GM12874 (cell line): Measurements from ENCODE around the gene LIN7C.

ENCODE experiments used
- TF ChIP-seq, protein P1 (sequence below): IDR thresholded peaks from 2 replicates; pipeline ENCODE4 v1.5.1; 2011; ENCODE audit warnings: low read depth, mild to moderate bottlenecking, control low read depth, low read length, moderate library complexity; ENCODE audit not compliant: insufficient read depth

LIN7C gene

DNA sequence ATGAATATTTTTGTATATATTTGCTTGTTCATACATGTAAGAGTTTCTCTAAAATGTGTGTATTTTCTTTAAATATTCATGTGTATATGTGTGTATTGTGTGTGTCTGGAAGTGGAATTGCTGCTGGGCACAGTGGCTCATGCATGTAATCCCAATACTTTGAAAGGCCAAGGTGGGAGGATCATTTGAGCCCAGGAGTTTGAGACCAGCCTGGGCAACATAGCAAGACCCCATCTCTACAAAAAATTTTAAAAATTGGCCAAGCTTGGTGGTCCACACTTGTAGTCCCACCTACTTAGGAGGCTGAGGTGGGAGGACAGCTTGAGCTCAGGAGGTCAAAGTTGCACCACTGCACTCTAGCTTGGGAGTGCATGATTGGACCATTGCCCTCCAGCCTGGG is 29.3 kb downstream of the LIN7C start:
- TF ChIP-seq, protein P1, sequence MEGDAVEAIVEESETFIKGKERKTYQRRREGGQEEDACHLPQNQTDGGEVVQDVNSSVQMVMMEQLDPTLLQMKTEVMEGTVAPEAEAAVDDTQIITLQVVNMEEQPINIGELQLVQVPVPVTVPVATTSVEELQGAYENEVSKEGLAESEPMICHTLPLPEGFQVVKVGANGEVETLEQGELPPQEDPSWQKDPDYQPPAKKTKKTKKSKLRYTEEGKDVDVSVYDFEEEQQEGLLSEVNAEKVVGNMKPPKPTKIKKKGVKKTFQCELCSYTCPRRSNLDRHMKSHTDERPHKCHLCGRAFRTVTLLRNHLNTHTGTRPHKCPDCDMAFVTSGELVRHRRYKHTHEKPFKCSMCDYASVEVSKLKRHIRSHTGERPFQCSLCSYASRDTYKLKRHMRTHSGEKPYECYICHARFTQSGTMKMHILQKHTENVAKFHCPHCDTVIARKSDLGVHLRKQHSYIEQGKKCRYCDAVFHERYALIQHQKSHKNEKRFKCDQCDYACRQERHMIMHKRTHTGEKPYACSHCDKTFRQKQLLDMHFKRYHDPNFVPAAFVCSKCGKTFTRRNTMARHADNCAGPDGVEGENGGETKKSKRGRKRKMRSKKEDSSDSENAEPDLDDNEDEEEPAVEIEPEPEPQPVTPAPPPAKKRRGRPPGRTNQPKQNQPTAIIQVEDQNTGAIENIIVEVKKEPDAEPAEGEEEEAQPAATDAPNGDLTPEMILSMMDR = no peak

GRCh38 chr11:27475622-27476021 is 30.9 kb downstream of the LIN7C start:
- TF ChIP-seq, protein P1 = no peak

- TF ChIP-seq, protein P1 = no peak
These were observed 33.6 kb downstream of the LIN7C start for GRCh38 chr11:27473017-27473406.

DNA sequence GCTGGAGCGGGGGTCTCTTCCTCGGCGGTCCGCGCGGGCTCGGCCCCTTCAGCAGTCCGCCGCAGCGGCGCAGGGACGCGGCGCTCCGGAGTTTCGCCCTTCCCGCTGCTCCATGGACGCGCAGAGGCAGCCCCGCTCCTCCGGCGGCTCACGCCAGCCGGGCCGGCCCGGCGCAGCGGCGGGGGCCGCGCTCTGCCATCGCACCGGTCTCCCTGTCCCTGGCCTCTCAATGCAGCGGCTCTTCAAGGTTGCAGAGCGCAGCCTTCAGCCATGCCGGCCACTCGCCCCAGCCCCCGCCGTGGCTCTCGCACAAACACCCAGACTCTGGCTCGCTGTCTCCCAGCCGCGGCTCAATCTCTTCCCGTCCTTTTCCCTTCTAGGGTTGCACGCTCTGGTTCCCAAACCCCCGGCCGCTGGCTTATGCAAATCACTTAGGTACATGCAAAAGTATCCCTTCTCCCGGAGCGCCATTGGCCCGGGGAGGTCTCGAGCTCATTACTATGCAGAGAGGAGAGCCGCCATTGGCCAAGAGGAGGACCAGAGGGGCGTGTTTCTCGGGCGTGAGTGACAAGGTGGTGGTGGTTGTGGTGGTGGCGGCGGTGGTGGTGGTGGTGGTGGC is 34.1 kb downstream of the LIN7C start, which contains the start of gene LGR4:
Gene LGR4, minus strand, starts transcription at position 393 of the 619 bp plus-strand sequence. CDS start 488 bp downstream, outside the sequence.
- TF ChIP-seq, protein P1 = no peak

- TF ChIP-seq, protein P1 = no peak
These were observed 34.8 kb downstream of the LIN7C start for GRCh38 chr11:27471589-27472397.

GRCh38 chr11:27470826-27471588 is 35.6 kb downstream of the LIN7C start:
- TF ChIP-seq, protein P1 = no peak

DNA sequence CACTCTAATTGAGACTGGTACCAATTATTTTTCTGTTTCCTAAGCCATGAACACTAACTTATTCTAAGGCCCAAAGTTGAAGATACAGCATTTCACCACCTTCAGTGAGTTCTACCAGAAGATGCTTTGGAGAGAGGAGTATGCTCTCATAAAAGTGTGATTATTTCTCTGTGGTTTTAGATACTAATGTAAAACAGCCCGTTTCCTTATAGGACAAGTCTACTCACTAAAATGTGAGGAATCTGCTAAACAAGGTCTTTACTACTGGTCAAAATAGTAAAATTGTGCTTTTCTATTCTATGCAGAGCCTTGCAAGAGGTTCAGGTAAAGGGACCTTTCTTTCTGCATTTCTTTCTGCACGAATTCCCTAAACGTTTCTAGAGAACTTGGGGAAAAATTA is 36.4 kb downstream of the LIN7C start:
- TF ChIP-seq, protein P1 = no peak
